Adipose tissue (tissue), 3 donors: ENCODE results near the gene ZNF276. TPM values are rescaled to one million over a fixed set of nuclear protein-coding genes. Genes with fewer than 3 reads are reported as not detected.
"Not testable (repeated sequence)": the region's sequence is repeated elsewhere in the genome, so short reads cannot be mapped to it uniquely, and the experiment has no call there.

Source experiments
- H3K27ac ChIP-seq: one replicate; pipeline ENCODE4 v1.5.1; 2013; ENCODE audit warnings: low read depth, low read length
- WGBS, 3 donors: extraction: QIAGEN DNeasy Blood & Tissue Kit; methylation state at CpG; one replicate each; pipeline ENCODE4 v1.1.7; 2013; 5-methylcytosine and 5-hydroxymethylcytosine counted together
- polyA plus RNA-seq, 3 donors: library from polyadenylated mRNA; stranded (reverse); fragments of 200-250 nt; gene quantifications; one replicate each; pipeline ENCODE4 v1.2.3, GENCODE V29; 2013
- donor health status: healthy with polysubstance abuse.
- donor health status: Bipolar disorder and iron deficiency.
- donor health status: healthy.

ZNF276 gene
- polyA plus RNA-seq, 3 donors = 10.7 to 22.5 (median 20.1) TPM

DNA sequence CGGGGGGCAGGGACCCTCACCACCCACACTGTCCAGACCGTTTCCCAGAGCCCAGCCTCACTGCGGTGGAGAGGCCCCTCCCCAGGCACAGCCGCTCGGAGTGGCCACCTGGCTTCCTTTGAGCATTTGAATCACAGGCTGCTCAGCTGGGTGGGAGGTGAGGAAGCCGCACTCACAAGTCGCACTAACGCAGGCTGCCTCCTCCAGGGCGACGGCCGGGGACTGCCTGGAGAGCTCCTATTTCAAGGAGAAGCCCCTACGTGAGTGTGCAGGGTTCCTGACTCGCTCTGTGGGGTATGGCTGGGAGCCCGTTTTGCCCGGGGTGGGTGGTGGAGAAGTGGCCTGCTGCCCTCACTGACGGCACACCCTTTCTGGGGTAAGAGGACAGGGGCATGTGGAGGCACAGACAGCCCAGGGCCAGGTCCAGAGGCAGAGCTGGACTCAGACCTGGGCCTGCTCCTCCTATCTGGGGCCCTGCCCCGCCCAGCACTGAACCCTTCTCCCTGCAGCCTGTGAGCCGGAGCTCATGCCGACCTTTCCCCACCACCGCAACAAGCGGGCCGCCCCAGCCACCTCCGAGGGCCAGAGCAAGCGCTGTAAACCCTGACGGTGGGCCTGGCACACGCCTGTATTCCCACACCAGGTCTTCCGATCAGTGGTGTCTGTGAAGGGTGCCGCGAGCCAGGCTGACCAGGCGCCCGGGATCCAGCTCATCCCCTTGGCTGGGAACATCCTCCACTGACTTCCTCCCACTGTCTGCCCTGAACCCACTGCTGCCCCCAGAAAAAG lies 26.1 kb upstream of the ZNF276 start:
- 89 to 93% (median 92%) methylated on average over 31 of the region's 31 CpGs for WGBS, 3 donors
- no peak overlapping the region for H3K27ac ChIP-seq

DNA sequence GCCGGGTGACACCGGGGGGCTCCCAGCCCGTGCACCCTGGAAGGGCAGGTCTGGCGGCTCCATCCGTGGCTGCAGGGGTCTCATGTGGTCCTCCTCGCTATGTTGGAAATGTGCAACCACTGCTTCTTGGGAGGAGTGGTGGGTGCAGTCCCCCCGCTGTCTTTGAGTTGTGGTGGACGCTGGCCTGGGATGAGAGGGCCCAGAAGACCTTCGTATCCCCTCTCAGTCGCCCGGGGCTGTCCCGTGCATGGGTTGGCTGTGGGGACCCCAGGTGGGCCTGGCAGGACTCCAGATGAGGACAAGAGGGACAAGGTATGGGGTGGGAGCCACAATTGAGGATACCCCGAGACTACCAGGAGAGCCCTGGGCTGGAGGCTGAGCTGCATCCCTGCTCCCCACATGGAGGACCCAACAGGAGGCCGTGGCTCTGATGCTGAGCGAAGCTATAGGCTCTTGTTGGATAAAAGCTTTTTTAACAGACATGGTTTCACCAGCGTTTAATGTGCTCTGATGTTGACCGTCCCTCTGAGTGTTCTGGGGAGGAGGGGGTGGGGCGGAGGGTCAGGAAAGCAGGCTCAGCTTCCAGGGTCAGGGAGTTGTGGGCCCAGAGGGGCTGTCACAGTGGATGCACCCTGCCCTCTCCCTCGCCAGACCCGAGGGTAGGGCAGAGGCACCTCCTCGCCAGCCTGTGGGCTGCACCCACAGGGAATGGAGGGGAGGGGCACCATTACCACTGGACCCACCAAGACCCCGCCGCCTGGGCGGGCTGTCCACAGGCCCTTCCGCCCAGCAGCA lies 25.3 kb upstream of the ZNF276 start:
- 76 to 82% (median 79%) methylated on average over 25 of the region's 25 CpGs for WGBS, 3 donors
- H3K27ac ChIP-seq = no peak overlapping the region

DNA sequence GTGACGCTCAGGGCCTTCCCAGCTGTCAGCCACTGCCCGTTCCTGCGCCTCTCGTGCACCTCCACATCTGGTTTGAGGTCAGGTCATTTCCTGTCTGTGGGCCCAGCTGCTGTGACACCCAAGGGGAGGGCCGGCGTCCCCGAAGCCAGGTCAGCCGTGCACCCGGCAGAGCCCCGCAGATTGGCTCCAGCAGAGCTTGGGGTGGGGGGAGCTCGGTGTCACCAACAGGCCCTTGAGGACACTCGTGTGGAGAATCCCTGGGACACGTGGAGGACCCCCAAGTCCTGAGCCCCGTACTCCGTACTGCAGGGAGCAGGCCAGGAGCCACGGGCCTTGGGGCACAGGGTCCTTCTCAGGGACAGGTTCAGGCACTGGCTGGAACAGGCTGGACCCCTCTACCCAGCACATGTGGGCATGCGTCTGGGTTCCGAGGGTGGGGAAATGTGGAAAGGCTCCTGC lies 24.6 kb upstream of the ZNF276 start:
- no peak overlapping the region for H3K27ac ChIP-seq
- 55 to 84% (median 59%) methylated on average over 17 to 18 of the region's 18 CpGs for whole genome bisulfite sequencing, 3 donors

DNA sequence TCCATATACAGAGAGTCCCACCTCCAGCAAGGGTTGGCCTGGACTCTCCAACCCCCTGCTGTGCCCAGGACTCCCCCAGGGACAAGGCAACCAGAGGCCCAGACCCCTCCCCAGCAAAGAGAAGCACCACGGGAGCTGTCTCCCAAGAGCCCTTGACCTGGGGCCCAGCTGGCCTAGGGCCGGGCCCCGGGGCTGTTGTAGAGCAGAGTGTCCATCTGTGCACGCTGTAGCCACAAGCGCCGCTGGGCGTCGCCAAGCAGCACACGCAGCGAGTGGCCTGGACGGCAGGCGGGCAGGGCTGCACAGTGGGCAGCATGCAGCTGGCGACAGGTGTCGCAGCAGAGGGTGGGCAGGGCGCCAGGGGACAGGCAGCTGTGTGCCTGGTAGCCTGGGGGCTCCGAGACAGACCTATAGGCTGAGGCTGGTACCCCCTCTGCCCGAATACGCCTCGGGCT lies 24.1 kb upstream of the ZNF276 start:
- no peak overlapping the region for H3K27ac ChIP-seq
- 85 to 97% (median 93%) methylated on average over 19 of the region's 19 CpGs for WGBS, 3 donors

DNA sequence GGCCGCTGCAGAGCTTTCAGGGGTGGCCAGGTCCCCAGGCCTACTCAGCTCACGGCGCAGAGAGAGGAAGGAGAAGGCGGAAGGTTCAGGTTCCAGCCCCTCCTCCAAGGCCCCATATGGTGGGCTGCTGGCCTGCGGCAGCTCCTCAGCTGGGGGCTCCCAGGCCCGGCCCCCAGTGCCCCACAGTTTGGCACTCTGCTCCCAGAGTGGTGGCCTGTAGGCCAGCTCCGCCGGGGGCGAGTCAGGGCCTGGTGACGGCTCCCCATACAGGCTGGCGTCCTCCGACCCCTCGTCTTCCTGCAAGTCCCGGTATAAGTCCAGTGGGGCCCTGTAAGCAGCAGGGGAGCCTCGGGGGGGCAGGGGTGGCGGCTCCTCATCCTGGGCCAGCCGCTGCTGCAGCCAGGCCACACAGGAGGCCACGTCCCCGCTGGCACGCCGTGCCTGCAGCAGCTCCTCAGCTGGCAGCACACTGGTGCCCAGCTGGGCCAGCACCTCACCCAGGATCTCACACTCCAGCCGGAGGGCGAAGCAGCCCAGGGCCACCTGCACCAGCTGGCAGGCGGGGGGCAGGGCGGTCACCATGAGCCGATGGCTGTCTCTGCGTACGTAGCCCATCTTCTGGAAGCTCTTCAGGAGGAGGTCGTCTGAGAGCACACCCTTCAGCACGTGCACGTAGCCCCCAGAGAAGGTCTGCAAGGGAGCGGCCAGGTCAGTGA lies 23.6 kb upstream of the ZNF276 start:
- H3K27ac ChIP-seq = no peak overlapping the region
- WGBS, 3 donors = 82 to 90% (median 87%) methylated on average over 30 to 32 of the region's 32 CpGs

DNA sequence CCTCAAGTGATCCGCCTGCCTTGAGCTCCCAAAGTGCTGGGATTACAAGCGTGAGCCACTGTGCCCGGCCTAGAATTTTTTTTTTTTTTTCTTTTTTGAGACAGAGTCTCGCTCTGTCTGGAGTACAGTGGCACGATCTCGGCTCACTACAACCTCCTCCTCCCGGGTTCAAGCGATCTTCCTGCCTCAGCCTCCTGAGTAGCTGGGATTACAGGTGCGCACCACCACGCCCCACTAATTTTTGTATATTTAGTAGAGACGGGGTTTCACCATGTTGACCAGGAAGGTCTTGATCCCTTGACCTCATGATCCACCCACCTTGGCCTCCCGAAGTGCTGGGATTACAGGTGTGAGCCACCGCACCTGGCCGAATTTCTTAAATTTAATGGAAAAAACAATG lies 22.6 kb upstream of the ZNF276 start:
- not testable (repeated sequence) for H3K27ac ChIP-seq
- WGBS, 3 donors = 96 to 98% (median 98%) methylated on average over 13 to 14 of the region's 14 CpGs

DNA sequence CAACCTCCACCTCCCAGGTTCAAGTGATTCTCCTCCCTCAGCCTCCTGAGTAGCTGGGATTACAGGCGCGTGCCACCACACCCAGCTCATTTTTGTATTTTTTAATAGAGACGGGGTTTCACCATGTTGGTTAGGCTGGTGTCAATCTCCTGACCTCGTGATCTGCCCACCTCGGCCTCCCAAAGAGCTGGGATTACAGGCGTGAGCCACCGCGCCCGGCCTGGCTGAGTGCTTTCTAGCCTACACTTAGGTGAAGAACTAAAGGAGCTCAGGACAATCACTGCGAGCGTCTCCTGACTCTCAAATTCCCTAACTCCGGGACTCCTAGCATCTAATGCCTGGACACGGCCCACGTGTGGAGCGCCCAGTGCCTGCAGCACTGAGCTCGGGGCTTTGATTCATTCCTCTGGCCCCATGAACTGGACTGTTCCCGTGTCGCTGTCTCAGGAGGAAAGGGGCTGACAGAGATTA lies 21.7 kb upstream of the ZNF276 start:
- 60 to 67% (median 62%) methylated on average over 18 of the region's 18 CpGs for WGBS, 3 donors

DNA sequence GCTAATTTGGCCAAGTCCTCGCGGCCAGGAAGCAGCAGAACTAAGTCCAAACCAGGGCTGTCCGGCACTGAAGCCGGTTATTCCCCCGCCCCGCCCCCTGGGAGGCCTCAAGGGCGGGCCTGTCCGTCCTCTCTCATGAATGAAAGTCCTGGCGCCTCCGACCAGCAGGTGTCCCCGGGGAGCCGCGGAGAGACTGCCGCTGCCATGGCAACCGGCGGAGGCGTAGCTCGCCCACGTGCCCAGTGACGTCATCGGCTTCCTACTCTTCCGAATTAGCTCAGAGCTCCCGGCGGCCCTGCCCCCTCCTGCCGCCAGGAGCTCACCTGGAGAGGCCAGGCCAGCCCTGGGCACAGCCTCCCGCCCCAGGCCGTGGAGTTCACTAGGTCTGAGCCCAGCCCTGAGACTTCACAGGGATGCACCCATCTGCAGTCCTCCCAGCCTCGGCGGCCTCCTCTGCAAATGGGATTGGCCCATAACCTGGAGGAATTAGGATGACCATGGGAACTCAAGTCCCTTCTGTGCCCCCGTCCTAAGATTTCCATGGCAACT lies 21.2 kb upstream of the ZNF276 start:
- WGBS, 3 donors = 0 to 1% (median 0%) methylated on average over 25 to 30 of the region's 30 CpGs
- peak overlapping the region; percentile 12 for H3K27ac ChIP-seq

More for the DNA sequence above, 21.7 kb upstream of the ZNF276 start:
- not testable (repeated sequence) for H3K27ac ChIP-seq

DNA sequence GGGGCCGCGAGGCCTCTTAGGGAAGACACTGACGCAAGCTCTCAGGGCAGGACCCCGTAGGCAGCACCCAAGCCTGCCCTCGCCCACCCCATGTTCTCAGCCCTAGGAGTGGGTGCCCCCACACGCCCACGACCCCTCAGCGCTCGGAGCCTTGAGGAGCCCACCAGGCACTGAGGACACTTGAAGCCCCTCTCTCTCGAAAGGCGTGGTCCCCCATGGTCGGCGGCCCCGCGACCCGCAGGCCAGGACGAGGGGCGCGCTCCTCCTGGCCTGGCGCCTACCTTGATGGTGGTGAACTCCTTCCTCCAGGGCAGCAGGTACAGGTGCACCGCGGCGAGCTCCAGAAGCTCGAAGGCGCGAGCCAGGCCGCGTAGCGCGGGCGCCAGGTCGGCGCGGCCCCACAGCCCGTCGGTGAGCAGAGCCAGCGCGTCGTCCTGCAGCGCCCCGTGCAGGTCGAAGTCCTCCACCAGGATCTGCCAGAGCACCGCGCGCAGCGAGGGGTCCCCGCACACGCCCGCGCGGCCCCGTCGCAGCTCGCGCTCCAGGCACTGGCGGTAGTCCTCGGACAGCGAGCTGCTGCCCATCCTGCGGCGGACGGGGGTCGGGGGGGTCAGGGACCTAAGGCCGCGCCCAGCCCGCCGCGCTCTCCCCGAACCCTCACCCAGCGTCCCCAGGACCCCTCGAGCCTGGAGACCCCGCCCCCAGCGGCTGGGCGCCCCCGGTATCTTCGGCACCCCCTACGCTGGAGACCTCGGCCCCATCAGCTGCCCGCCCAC lies 20.5 kb upstream of the ZNF276 start:
- 1 to 2% (median 2%) methylated on average over 55 to 78 of the region's 78 CpGs for WGBS, 3 donors
- peak overlapping the region; percentile 12 for H3K27ac ChIP-seq

DNA sequence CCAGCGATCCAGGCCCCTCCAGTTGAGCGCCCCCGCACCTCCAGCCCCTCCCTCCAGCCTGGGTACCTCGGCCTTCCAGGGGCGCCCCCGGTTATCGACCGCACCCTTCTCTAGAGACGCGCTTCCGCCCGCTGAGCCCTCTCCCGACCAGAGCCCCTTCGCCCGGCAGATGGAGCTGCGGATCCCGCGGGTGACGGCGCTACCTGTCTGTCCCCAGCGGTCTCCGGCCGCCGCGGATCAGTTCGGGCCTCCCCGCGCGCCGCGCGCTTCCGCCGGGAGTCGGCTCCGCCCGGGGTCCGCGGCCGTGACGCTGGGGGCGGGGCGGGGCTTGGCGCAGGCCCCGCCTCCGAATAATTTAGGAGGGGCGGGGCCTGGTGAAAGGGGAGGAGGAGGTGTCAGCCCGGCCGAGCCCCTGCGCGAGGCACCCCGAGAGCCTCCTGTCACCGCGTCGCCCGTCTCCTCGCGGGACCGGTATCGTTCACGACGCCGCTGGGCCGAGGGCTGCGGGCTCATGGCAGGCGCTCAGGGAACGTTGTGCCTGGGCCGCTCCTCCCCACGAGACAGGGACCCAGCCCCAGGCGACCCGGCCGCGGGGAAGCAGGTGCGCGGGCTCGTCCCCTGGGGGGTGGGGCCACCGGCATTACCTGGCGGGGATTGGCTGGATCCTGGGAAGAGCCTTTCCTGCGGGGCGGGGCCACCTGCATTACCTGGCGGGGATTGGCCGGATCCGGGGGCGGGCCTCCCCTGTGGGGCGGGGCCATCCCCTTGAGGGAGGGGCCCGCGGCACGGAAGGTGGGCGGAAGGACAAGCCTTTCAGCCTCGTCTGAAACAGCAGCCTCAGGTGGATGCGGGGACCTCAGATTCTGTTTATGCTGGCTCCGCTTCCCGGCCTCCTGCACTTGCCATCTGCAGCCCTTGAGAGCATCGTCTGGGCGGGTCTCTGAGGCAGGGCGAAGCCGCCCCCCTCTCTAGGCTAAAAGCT lies 19.6 kb upstream of the ZNF276 start, which contains the start of gene SPATA2L:
TSS of gene SPATA2L (minus strand) at position 281 of the 982 bp plus-strand sequence. CDS start 473 bp downstream, outside the sequence.
- 1 to 2% (median 1%) methylated on average over 75 to 97 of the region's 97 CpGs for WGBS, 3 donors
- peak within 1 kb of the TSS; percentile 12 for H3K27ac ChIP-seq

DNA sequence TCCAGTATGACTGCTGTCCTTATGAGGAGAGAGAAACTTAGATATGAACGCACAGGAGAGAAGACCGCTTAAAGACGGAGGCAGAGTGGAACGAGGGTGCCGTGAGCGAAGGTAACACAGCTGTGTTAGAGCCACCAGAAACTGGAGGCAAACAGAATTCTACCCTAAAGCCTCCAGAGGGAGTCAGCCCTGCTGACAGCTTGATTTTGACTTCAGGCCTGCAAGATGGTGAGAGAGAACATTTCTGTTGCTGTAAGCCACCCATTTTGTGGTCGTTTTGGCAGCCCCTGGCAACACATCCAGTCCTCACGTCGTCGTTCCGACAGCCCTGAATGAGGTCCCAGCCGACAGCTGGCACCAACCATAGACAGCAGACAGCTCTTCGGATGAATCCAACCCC lies 17.1 kb upstream of the ZNF276 start:
- no peak overlapping the region for H3K27ac ChIP-seq
- 81 to 85% (median 82%) methylated on average over 13 of the region's 13 CpGs for WGBS, 3 donors

DNA sequence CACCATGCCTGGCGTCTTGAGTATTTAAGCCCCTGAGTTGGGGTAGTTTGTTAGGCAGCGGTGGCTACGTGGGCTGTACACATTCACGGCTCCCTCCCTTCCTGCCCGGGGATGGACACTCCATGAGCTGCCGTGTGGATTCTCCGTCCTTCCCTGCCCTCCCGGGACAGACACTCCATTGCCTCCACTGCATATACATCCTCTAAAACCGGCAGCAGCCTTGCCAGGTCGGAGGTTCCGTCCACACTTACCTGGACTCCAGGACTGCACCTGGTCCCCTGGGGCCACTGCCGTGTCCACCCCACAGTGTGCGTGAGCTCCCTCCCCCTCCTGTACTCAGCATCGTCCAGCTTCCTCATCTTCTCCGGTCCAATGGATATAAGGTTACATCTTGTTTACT lies 16.3 kb upstream of the ZNF276 start:
- 62 to 75% (median 64%) methylated on average over 15 of the region's 15 CpGs for WGBS, 3 donors
- H3K27ac ChIP-seq = no peak overlapping the region

DNA sequence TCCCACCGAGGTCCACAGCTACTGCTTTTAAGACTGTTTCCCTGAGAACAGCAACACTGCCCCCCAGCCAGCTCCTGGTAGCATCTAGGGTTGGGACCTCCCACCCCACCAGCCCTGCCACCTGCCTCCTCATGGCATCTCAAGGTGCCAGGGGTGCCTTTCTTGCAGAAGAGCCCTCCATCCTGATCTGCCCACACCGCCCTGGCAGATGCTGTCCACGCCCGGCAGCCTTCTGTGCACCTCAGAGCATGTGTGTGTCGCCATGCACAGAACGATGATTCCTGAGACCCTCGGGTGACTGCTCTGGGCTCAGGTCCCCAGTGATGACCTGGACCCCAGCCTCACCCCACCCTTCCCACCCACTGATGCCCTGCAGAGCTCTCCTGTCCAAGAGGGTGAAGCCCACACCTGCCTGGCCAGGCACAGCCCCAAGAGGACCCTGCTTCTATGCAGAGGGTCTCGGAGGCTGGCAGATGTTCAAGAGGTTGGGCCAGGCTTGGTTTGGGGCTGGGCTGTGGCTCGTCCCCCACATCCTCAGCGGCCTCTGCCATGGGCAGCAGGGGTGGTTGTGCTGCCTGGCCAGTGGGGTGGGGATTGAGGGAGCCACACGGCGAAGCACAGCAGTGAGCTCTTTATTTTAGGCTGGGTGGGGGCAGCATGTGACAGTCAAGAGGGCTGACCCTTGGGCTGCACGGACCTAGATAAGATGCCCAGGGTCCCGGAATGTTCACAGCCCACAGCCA lies 14.6 kb upstream of the ZNF276 start:
- WGBS, 3 donors = 77 to 86% (median 86%) methylated on average over 14 of the region's 14 CpGs
- H3K27ac ChIP-seq = no peak overlapping the region

DNA sequence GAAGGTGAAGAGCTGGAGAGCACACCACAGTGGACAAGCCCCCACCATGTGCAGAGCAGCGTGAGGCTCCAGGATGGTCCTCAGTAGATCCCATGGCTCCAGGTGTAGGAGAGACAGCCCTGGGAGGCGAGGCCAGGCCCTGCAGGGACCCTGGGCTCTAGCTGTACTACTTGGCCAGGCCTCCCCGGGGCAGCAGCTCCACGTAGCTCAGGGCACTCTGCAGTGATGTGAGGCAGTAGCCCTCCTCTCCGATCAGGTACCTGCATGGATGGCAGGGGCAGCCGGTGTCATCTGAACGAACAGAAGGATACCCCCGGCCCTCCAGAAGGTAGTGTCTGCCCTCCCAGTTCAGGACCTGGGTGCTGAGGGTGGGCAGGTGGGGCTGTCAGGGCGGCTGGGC lies 13.6 kb upstream of the ZNF276 start:
- no peak overlapping the region for H3K27ac ChIP-seq
- WGBS, 3 donors = 92 to 97% (median 93%) methylated on average over 9 of the region's 9 CpGs

DNA sequence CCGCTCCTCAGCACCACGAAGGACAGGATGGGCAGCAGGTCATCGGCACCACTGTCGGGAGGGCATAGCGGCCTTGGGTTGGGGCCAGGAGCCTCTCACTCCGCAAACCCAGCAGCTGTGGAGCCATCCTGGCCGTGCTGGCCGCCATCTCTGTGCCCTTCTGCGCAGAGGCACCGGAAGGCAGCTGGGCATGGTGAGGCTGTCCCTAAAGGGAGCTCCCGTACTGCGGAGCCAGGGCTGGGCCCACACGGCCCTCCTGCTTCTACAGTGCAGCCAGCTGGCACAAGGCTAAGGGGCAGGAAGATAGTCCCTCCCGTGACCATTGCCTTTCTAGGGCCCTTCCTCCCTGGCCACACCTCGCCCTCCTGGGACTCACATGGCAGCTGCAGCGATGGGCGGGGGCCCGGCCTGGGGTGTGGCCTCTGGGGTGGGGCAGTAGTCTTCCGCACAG lies 12.8 kb upstream of the ZNF276 start:
- 78 to 87% (median 83%) methylated on average over 18 to 19 of the region's 19 CpGs for WGBS, 3 donors
- H3K27ac ChIP-seq = no peak overlapping the region

DNA sequence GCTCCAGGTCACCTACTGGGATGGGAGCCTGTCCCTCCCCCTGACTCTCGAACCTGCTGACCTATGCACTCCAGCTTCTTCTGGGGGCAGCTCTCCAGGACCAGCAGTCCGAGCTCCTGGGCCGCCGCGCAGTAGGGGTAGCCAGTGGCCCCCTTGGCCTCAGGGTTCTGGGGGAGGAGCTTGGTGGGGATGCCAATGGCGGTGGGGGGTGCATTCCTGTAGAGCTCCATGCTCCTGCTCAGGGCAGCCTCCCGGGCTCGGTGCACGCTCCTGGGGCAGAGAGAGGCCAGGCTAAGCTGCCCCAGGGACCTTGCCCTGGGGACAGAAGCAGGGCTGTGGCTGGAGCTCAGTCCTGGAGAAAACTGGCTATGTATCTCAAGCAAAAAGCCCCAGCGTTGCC lies 12.2 kb upstream of the ZNF276 start:
- no peak overlapping the region for H3K27ac ChIP-seq
- 89 to 94% (median 91%) methylated on average over 9 to 10 of the region's 10 CpGs for WGBS, 3 donors
